AG10803 (cell line): ENCODE measurements around the gene IFNG-AS1.

Experiments
- DNase-seq: peaks from one replicate; pipeline ENCODE4 v3.0.0; 2010; ENCODE audit warnings: low read depth
- H3K4me3 ChIP-seq: 2 replicates; pipeline ENCODE4 v1.5.1; 2011; ENCODE audit warnings: mild to moderate bottlenecking, low read length, control low read depth
- CTCF ChIP-seq: conservative IDR thresholded peaks from 2 replicates; pipeline ENCODE4 v1.5.1; 2011; ENCODE audit warnings: mild to moderate bottlenecking, low read length, control low read depth, inconsistent platforms

The IFNG-AS1 gene

GRCh38 chr12:68016136-68016535, 26.9 kb downstream of the IFNG-AS1 start:
- no peak for TF ChIP-seq CTCF
- H3K4me3 ChIP-seq, result no peak overlapping the region
- DNase-seq, result no peak

- no peak for DNase-seq
- H3K4me3 ChIP-seq, result no peak overlapping the region
- no peak for TF ChIP-seq CTCF
These were observed 29.1 kb downstream of the IFNG-AS1 start for GRCh38 chr12:68018315-68018714.

GRCh38 chr12:68020049-68020448, 30.8 kb downstream of the IFNG-AS1 start:
- no peak for DNase-seq
- H3K4me3 ChIP-seq, result no peak overlapping the region
- no peak for TF ChIP-seq CTCF

- DNase-seq, result no peak
- H3K4me3 ChIP-seq, result no peak overlapping the region
- TF ChIP-seq CTCF, result no peak
These were observed 31.5 kb downstream of the IFNG-AS1 start for GRCh38 chr12:68020699-68021098.

- DNase-seq, result no peak
- TF ChIP-seq CTCF, result no peak
- H3K4me3 ChIP-seq, result no peak overlapping the region
These were observed 39.4 kb downstream of the IFNG-AS1 start for GRCh38 chr12:68028647-68029046.

GRCh38 chr12:68030248-68030647, 41.0 kb downstream of the IFNG-AS1 start:
- no peak for TF ChIP-seq CTCF
- DNase-seq, result no peak
- no peak overlapping the region for H3K4me3 ChIP-seq

GRCh38 chr12:68031174-68031573, 41.9 kb downstream of the IFNG-AS1 start:
- no peak for DNase-seq
- no peak for TF ChIP-seq CTCF
- H3K4me3 ChIP-seq, result no peak overlapping the region
